ENCODE measurements around the gene ACBD6.

The ACBD6 gene

DNA sequence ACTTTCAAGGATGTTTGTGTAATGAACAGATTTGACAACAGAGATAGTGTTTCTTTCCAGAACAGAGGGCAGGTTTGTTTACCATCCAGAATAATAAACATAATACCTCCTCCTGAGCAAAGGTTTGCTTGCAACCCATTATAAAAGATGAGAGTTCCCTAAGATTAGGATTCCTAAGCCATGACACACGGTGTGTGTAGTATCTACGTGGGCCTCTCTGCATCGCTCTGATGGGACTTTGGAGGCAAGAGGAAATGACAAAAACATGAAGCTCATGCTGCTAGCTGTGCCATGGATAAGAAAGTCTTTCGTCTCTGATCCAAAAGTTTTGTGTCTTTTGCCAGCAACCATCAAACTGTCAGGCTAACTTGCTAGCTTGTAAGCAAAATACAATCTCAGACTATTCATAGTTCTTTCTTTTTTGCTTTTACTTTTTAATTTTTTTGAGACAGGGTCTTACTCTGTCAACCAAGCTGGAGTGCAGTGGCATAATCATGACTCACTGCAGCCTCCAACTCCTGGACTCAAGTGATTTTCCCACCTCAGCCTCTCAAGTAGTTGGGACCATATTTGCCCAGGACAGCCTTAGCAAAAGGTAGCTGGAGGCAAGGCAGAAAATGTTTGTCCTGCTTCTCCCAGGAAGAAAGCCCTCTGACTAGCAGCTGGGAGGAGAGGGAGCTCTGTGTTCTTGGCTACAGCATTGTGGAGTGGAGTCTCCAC is 191.2 kb downstream of the ACBD6 start:
- in situ Hi-C loops (cut with MboI; ENCODE audit: low sequenced_read_pairs), result no loop called here

DNA sequence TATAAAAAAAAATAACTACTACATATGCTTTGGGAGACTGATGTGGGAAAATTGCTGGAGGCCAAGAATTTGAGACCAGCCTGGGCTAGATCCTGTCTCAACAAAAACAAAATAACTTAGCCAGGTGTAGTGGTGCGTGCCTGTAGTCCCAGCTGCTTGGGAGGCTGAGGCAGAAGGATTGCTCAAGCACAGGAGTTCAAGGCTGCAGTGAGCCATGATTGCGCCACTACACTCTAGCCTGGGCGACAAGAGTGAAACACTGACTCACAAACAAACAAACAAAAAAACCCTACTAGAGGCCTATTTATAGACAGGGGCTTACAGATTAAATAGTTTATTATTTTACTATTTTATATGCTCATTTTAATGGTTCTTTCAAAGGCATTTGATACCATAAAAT is 192.3 kb downstream of the ACBD6 start:
- in situ Hi-C loops (cut with MboI; ENCODE audit: low sequenced_read_pairs), result no loop called here

DNA sequence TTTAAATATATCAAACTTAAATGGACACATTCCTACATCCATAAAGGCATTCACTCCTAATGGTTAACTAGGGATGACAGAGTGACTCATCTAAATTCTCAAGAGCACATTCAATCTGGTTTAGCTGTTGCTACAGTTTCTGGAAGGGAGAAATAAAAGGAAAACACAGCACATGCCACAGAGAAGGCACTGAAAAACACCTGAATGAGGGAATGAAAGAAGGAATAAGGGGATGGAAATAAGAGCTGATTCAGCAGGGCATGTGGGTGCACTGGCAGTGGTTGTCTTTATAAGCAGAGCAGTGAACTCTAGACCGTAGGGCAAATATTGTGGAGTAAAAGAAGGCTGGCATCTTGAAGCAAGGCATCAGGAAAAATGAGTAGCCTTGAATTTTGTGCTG is 193.0 kb downstream of the ACBD6 start:
- in situ Hi-C loops (cut with MboI; ENCODE audit: low sequenced_read_pairs), result no loop called here

DNA sequence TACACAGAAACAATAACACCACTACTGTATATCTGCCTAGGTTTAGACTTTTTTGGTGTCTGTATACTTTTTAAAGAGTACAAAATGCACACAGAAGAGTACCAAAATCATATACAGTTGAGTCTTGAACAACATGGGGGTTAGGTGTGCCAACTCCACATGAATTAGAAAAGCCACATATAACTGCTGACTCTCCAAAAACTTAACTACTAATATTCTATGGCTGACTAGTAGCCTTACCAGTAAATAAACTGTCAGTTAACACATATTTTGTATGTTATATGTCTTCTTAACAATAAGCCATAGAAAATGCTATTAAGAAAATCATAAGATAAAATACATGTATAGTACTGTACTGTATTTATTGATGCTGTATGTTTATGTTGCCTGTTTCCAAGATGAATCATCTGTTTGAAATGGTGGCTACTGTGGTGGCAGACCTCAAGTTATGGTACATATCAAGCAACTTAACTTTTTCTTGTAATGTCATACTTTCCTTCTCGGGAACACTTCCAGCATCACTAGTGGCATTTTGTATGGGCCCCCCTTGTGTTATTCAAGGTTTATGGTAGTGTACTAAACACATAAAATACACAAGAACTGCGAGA is 201.1 kb downstream of the ACBD6 start:
- in situ Hi-C loops (cut with MboI; ENCODE audit: low sequenced_read_pairs), result no loop called here

DNA sequence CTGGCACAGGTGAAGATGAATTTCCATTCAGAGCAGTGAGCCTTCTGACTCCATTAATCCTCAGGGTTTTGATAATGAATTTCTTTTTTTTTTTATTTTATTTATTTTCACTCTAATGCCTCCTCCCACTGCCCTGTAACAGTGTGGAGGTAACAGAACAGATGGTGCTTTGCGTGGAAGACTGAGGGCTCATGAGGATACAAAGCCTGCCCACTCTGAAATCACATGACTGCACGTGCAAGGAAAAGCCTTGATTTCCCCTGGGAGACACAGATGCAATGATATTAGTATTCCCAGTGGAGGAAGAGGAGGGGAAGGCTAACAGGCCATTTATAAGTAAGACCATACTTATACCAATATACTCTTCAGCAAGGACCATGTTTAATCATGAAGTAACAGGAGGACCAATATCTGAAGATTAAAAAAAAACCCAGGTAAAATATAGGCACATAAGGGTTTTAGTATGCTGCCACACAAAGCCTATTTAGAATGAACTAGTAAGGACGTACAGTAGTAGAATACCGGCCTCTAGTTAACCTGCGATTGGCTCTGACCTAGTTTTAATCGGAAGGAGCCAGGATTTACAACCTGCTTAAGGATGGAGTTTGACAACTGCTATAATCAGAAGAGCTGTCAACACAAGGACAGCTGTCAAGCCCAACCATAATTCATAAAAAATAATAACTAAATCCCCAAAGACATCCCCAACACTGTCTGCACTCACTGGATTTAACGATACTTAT is 202.7 kb downstream of the ACBD6 start:
- in situ Hi-C loops (cut with MboI; ENCODE audit: low sequenced_read_pairs), result no loop called here

DNA sequence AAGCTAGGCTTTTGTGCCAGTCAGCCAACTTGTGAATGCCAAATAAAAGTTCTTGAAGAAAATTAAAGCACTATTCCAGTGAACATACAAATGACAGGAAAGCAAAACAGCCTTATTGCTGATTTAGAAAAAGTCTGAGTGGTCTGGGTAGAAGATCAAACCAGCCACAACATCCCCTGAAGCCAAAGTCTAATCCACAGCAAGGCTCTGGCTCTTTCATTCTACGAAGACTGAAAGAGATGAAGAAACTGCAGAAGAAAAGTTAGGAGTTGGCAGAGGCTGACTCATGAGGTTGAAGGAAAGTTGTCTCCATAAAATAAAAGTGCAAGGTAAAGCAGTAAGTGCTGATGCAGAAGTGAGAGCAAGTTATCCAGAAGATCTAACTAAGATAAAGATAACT is 206.4 kb downstream of the ACBD6 start:
- in situ Hi-C loops (cut with MboI; ENCODE audit: low sequenced_read_pairs), result no loop called here

DNA sequence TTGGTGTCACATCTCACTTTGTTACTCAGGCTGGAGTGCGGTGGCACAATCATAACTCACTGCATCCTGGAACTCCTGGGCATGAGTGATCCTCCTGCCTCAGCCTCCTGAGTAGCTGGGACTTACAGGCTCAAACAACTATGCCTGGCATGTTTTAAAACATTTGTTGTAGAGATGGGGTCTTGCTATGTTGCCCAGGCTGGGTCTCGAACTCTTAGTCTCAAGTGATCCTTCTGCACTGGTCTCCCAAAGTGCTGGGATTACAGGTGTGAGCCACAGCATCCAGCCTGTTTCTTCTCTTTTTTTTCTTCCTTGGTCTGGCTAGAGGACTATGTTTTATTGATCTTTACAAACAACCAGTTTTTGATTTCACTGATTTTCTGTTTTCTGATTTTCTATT is 207.7 kb downstream of the ACBD6 start:
- in situ Hi-C loops (cut with MboI; ENCODE audit: low sequenced_read_pairs), result no loop called here

DNA sequence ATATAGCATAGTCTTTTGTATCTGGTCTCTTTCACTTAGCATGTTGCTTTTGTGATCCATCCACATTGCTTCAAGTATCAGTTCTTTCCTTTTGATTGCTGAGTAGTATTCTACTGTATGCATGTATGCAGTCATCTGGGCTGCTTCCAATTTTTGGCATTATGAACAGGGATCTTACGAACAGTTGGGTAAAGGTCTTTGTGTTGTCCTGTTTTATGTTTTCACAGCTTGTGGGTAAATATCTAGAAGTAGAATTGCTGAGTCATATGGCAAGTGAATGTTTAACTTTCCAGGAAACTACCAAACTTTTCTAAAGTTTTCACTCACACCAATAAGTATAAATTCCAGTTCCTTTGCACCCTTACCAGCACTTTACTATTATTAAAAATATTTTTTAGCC is 211.4 kb downstream of the ACBD6 start:
- in situ Hi-C loops (cut with MboI; ENCODE audit: low sequenced_read_pairs), result no loop called here

DNA sequence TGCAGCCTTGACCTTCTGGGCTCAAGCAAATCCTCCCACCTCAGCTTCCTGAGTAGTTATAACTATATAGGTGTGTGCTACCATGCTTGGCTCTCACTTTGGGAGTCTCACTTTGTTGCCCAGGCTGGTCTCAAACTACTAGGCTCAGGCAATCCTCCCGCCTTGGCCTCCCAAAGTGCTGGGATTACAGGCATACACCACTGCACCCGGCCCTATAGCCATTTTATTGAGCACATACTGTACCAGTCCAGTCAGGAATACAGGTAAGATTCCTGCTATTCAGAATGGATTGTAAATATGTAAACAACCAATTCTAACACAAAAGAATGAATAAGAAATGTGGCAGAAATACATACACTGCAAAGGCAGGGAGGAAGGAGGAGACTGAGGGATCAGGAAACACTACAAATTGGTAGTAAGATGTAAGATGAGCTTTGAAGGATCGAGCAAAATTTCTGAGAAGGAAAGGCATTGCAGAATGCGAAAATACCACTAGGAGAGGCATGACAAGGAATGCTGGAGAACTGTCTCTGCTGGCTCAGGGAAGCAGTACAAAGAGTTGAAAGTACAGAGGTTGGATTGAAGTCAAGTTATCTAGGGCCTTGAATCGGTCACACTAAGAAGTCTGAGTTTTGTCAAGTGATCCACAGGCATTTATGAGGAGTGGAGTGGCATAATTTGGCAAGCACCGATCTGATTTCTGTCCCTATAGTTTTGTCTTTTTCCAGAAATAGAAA is 211.9 kb downstream of the ACBD6 start:
- in situ Hi-C loops (cut with MboI; ENCODE audit: low sequenced_read_pairs), result no loop called here

DNA sequence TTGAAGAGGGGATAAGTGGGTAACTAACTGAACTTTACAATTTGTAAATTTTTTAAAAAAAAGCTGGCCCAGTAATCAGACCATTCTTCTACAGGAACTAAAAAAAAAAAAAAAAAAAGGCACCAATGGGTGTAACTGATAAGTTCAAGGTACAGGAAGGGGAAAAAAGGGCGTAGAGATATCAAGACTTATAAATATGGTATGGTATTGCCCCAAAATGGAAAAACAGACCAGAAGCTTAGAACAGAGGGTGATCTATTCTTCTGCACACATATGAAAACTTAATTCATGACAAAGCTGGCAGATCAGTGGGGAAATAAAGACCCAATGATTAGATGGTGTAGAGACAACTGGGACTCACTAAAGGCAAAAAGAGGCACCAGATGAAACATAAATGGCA is 213.4 kb downstream of the ACBD6 start:
- in situ Hi-C loops (cut with MboI; ENCODE audit: low sequenced_read_pairs), result no loop called here

DNA sequence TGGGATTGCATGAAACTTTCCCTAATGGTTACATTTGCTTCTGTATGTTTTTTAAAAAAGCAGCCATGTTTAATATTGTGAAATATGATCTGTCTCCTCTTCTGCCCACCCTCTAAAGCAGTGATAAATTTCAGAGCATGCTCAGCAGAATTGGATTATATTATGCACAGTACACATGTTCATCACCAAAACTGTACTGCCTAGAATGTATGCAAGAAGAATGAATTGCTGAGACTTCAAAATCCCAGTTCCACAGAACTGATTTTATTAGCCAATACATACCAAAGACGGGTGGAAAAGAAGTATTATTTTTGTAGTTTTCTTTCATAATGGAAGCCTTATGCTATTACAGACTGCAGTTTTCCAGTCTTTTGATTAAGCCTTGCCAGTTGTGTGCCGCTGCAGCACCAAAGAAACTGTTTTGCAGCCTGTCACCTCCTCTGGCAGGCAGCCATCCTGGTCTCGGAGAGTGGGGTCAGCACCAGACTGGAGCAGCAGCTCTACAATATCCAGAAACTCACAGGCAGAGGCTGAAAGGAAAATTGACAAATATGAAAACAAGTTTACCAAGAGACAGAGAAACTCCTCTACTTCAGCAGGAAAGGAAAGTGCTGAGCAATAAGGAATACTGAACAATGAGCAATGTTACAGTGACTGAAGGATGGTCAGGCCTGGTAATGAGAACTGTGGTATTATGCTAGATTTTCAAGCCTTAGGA is 214.2 kb downstream of the ACBD6 start:
- in situ Hi-C loops (cut with MboI; ENCODE audit: low sequenced_read_pairs), result no loop called here

DNA sequence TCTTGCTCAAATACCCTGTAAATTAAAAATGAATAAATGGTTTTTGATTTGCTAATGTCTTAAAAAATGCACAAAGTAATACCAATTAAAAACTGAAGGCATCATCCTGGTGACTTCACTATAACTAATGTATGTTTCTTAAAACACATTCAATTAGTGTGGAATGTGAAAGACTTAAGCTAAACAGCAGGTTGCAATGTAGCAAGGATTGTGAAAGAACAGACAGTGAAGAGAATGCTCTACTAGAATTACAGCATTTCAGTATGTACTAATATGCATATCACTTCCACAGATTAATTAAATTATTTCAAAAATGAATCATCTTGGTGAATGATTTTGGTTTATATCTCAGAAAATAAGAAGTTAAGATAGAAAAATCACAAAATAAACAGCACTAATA is 216.0 kb downstream of the ACBD6 start:
- in situ Hi-C loops (cut with MboI; ENCODE audit: low sequenced_read_pairs), result no loop called here

DNA sequence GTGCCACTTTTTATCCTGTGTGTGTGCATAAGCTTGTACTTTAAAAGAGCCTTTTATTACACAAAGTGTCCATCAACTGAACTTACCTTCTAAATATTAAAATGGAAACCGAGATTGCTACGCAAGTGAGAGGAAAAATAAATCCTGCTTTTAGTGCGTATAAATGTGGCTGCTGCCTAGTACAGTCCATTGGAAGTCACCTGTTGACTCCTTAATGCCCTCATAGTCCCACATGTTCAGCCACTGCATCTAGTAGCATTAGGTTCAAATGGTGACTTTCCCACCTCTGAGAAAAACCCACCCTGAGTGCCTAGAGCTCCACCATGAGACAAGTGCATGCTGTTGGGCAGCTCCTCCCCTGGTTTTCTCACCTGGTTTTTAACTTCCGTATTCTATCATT is 219.3 kb downstream of the ACBD6 start:
- in situ Hi-C loops (cut with MboI; ENCODE audit: low sequenced_read_pairs), result no loop called here

DNA sequence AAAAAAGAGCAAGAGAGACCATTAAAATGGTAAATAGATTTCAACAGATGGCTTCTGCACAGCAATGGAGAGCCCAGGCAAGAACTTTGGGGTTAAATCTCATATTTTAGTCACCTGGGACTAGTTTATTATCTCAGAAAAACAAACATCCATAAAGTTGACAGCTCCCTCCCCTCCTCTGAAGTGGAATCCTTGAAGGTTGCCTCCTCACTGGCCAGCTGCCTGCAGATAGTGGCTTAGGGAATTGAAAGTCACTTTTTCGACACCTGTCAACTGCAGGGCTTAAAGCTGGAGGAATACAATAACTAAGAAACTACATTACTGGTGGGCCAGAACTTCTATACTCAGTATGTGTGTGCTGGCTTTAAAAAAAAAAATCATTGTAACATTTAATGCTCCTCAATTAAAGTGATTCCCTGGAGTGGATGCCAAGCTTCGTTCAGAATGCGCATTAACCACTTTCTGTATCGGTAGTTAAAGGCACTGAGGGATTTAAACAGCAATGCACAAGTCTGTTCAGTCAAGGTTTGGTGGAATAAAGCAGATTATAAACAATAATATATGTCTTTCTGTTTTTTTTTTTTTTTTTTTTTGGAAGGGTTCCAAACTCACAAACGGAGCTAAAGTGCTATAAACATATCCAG is 219.9 kb downstream of the ACBD6 start:
- in situ Hi-C loops (cut with MboI; ENCODE audit: low sequenced_read_pairs), result no loop called here

DNA sequence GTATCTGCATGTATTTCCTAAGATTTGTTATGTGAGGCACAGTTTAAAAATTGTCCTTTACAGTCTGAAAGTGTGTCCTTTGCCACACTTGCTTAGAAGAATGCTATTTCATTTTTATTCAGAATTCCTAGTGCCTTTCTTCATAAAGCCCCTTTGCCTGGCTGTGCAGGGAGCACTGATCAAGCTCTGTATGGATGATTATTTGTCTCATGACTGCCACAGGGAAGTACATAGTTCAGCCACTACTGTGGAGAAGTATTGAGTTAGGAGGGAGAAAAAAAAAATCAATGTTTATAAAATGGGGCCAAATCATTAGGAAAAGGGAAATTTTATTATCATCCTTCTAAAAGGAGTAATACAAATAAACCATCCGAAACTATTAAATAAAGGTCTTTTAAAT is 220.9 kb downstream of the ACBD6 start:
- in situ Hi-C loops (cut with MboI; ENCODE audit: low sequenced_read_pairs), result no loop called here

DNA sequence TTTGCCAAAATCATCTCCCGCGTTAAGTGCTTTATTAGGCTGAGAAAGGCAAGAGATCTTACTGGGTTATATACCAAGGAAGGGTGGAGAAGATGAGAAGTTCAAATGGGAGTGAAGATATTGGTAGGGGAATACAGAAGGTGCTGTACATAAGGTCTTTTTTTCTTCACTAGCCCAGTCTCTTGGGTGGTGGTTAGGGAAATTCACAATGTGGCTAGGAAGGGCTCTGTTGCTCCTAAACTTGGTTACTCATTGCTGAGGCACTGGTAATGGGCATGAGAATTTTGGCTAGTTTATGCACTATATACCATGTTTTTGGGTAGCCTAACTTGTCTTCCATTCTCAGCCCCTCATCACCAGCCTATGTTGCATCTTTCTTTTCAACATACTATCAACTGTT is 221.8 kb downstream of the ACBD6 start:
- in situ Hi-C loops (cut with MboI; ENCODE audit: low sequenced_read_pairs), result no loop called here

DNA sequence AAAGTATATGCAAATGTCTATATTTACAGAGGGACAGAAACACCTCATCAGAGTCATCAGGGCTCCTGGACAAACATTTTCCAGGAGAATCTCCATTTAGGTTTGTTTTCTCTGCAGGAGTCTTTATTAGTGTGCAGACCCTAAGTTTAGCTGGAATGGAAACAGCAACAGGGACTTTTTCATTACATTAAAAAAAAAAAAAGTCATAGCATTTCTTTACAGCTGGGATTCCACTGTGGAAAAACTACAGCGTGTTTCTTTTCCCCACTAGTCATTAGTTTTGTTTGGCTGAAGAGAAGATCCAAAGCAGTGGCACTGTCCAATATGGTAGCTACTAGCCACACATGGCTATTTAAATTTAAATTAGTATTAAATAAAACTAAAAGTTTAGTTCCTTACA is 222.7 kb downstream of the ACBD6 start:
- in situ Hi-C loops (cut with MboI; ENCODE audit: low sequenced_read_pairs), result no loop called here

DNA sequence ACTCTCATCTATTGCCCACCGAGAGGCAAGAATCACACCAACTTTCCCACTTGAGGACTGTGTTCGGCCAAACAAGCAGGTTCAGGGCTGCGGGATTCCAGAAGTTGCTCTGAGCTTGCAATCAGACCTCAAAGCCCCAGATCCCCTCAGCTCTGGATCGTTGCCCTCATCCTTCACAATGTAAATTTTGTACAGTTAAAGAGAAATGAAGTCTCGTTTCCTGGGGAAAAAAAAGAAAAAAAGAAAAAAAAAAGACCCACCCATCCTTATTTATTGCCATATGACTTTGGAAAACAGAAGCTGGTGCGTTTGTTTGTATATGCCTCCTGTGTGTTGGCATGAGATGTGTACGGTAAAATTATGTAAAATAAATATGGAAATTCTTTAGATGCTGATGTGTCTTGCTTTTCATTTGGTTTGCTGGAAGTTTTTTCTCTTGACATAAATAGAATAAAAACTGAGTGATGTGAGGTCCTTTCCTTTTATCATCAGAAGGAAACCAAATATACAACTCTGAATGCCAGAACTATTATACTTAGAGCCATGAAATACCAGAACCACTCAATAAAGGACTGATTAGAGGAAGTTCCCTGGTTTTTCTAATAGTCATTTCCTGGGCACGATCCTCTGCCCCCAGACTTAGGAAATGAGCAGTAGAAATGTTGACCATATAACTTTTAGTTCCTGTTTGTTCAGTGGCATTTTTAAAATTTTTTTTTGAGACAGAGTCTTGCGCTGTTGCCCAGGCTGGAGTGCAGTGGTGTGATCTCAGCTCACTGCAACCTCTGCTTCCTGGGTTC is 223.6 kb downstream of the ACBD6 start:
- in situ Hi-C loops (cut with MboI; ENCODE audit: low sequenced_read_pairs), result no loop called here

DNA sequence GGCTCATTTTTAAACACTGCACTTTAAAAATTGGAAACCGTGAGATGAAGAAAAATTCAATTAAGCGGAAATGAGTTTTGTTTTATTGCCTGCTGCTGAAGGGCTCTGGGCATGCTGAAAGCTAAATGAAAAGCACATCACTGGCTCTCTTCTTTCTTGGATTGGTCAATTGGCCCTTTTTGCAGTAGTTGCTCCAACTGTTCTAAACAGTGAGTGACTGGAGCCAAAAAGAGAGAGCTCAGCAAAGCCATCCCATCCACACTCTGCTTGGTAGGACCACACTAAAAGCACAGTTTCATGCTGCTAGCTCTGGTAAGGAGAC is 224.2 kb downstream of the ACBD6 start:
- in situ Hi-C loops (cut with MboI; ENCODE audit: low sequenced_read_pairs), result no loop called here
